HCT116 (cell line): Measurements from ENCODE around the gene SUPT3H. TPM values are rescaled to one million over a fixed set of nuclear protein-coding genes. Genes with fewer than 3 reads are reported as not detected.

ENCODE experiments used
- ATAC-seq: fragments of 200-7000 bp; cut with Tn5 transposase; 2 replicates; pipeline ENCODE4 v1.9.1; 2020; ENCODE audit warnings: mild to moderate bottlenecking, moderate library complexity
- BruUV-seq: library from RNA; stranded (reverse); fragments of 400-500 nt; replicated peaks from 2 replicates; lab custom pipeline; 2021; lab: Mats Ljungman, UMichigan
- CTCF ChIA-PET: fragments of 300-600 bp; sonication (Branson Sonifier 250); formaldehyde crosslinking; loops from one replicate; lab custom pipeline; 2021; ENCODE audit warnings: antibody characterized with exemption; lab: Charles Lee
- POLR2A ChIA-PET: fragments of 300-600, 350-600 bp; sonication (Branson Sonifier 250); formaldehyde crosslinking; loops from one replicate; lab custom pipeline; 2021; ENCODE audit warnings: antibody characterized with exemption; lab: Charles Lee
- RAD21 ChIA-PET, 2 experiments: fragments of 300-600 bp; sonication (Branson Sonifier 250); formaldehyde crosslinking; loops; one replicate each; lab custom pipeline; 2023; ENCODE audit warnings: low total read pairs in 2 of 2; ENCODE audit not compliant: uncharacterized antibody in 2 of 2, unreplicated experiment in 2 of 2, low non-redundant PET in 1 of 2; lab: Charles Lee
- DNase-seq: peaks from one replicate; pipeline ENCODE4 v3.0.0-alpha.2; 2010; ENCODE audit warnings: low read depth, low spot score
- H2AFZ ChIP-seq: fragments of 200-600 bp; shearing (Covaris generic), sonication (generic); 2 replicates; pipeline ENCODE4 v1.6.1; 2017; ENCODE audit warnings: low read depth, mixed run types, mixed read lengths, antibody characterized with exemption, low read length; ENCODE audit not compliant: poor library complexity, severe bottlenecking
- H3K27ac ChIP-seq: 2 replicates; pipeline ENCODE4 v1.5.1; 2012; ENCODE audit warnings: low read depth, low read length
- H3K27me3 ChIP-seq: fragments of 200-600 bp; sonication (generic); 2 replicates; pipeline ENCODE4 v1.6.1; 2016; ENCODE audit warnings: mixed run types, low read length, mixed read lengths; ENCODE audit not compliant: insufficient read depth
- H3K36me3 ChIP-seq, 2 experiments: fragments of 200-500 bp in 1 of 2; fragments of 200-600 bp in 1 of 2; sonication (Bioruptor generic) in 1 of 2; sonication (generic) in 1 of 2; 2 replicates each; pipeline versions ENCODE4 v1.5.1 to v1.6.1; 2014 to 2016; ENCODE audit warnings: low read length in 2 of 2, inconsistent platforms in 1 of 2, mixed read lengths in 1 of 2, mixed run types in 1 of 2; ENCODE audit not compliant: insufficient read depth in 2 of 2, control insufficient read depth in 1 of 2
- H3K4me1 ChIP-seq, 2 experiments: fragments of 200-600 bp in 1 of 2; sonication (generic) in 1 of 2; 2 replicates each; pipeline versions ENCODE4 v1.5.1 to v1.6.1; 2012 to 2017; ENCODE audit warnings: low read length in 2 of 2, inconsistent platforms in 1 of 2, mild to moderate bottlenecking in 1 of 2, mixed read lengths in 1 of 2, mixed run types in 1 of 2, moderate library complexity in 1 of 2; ENCODE audit not compliant: insufficient read depth in 2 of 2, control insufficient read depth in 1 of 2
- H3K4me2 ChIP-seq: fragments of 200-600 bp; sonication (generic); 2 replicates; pipeline ENCODE4 v1.6.1; 2017; ENCODE audit warnings: mixed run types, low read length, mixed read lengths
- H3K4me3 ChIP-seq, 2 experiments: fragments of 200-600 bp in 1 of 2; sonication (generic) in 1 of 2; replicated peaks in 1 of 2; 2 replicates each; pipeline ENCODE4 v1.5.1; 2011 to 2016; ENCODE audit warnings: low read length in 2 of 2, control low read depth in 1 of 2, low read depth in 1 of 2, mild to moderate bottlenecking in 1 of 2, mixed read lengths in 1 of 2, mixed run types in 1 of 2
- H3K79me2 ChIP-seq: fragments of 200-600 bp; sonication (generic); 2 replicates; pipeline ENCODE4 v1.6.1; 2017; ENCODE audit warnings: mild to moderate bottlenecking, mixed run types, low read length, moderate library complexity, mixed read lengths; ENCODE audit not compliant: insufficient read depth
- H3K9ac ChIP-seq: fragments of 200-600 bp; sonication (generic); 2 replicates; pipeline ENCODE4 v1.6.1; 2016; ENCODE audit warnings: low read length, mixed read lengths
- H3K9me2 ChIP-seq: fragments of 200-600 bp; sonication (generic), shearing (Covaris generic); 2 replicates; pipeline ENCODE4 v1.6.1; 2017; ENCODE audit warnings: mixed run types, mild to moderate bottlenecking, moderate library complexity; ENCODE audit not compliant: insufficient read depth
- H3K9me3 ChIP-seq, 2 experiments: fragments of 200-500 bp in 1 of 2; fragments of 200-600 bp in 1 of 2; sonication (Bioruptor generic) in 1 of 2; sonication (generic) in 1 of 2; 2 replicates each; pipeline ENCODE4 v1.6.1; 2014 to 2017; ENCODE audit warnings: low read length in 2 of 2, mixed read lengths in 2 of 2, inconsistent platforms in 1 of 2, low read depth in 1 of 2, mild to moderate bottlenecking in 1 of 2, mixed run types in 1 of 2, moderate library complexity in 1 of 2; ENCODE audit not compliant: control insufficient read depth in 1 of 2, insufficient read depth in 1 of 2
- H4K20me1 ChIP-seq: fragments of 200-600 bp; sonication (generic), shearing (Covaris generic); 2 replicates; pipeline ENCODE4 v1.6.1; 2017; ENCODE audit warnings: mixed run types, mild to moderate bottlenecking, moderate library complexity; ENCODE audit not compliant: insufficient read depth
- EGR1 ChIP-seq: IDR thresholded peaks from 2 replicates; pipeline ENCODE4 v1.6.1; 2012; ENCODE audit warnings: low read depth
- ELF1 ChIP-seq: IDR thresholded peaks from 2 replicates; pipeline ENCODE4 v1.6.1; 2012; ENCODE audit warnings: low read depth, borderline replicate concordance
- EZH2phosphoT487 ChIP-seq: fragments of 200-600 bp; IDR thresholded peaks from 2 replicates; pipeline ENCODE4 v1.6.1; 2018; ENCODE audit warnings: antibody characterized with exemption, borderline replicate concordance
- FOSL1 ChIP-seq: IDR thresholded peaks from 2 replicates; pipeline ENCODE4 v1.6.1; 2012; ENCODE audit warnings: low read depth
- JUND ChIP-seq: IDR thresholded peaks from 2 replicates; pipeline ENCODE4 v1.6.1; 2012
- POLR2A ChIP-seq: IDR thresholded peaks from 2 replicates; pipeline ENCODE4 v1.7.0; 2011; ENCODE audit warnings: borderline replicate concordance; ENCODE audit not compliant: insufficient read depth, insufficient read length; ENCODE audit errors: extremely low read depth
- POLR2AphosphoS5 ChIP-seq: IDR thresholded peaks from 2 replicates; pipeline ENCODE4 v1.6.1; 2011; ENCODE audit warnings: mild to moderate bottlenecking, low read depth, low read length, moderate library complexity
- SIN3A ChIP-seq: IDR thresholded peaks from 2 replicates; pipeline ENCODE4 v1.6.1; 2012; ENCODE audit warnings: low read depth
- SRF ChIP-seq: IDR thresholded peaks from 2 replicates; pipeline ENCODE4 v1.6.1; 2012; ENCODE audit warnings: low read depth
- TCF7L2 ChIP-seq: IDR thresholded peaks from 2 replicates; pipeline ENCODE4 v1.7.0; 2011; ENCODE audit warnings: borderline replicate concordance, inconsistent platforms; ENCODE audit not compliant: insufficient read depth, insufficient read length; ENCODE audit errors: extremely low read depth
- YY1 ChIP-seq: IDR thresholded peaks from 2 replicates; pipeline ENCODE4 v1.6.1; 2011; ENCODE audit warnings: low read length, low read depth, moderate library complexity, mild to moderate bottlenecking; ENCODE audit not compliant: insufficient replicate concordance; ENCODE audit errors: extremely low read depth
- ZFX ChIP-seq: fragments of 450-650 bp; IDR thresholded peaks from 2 replicates; pipeline ENCODE4 v1.6.1; 2017
- intact Hi-C: fragments of 100-400 bp; cut with micrococcal nuclease; formaldehyde crosslinking; loops from 2 replicates; pipeline ENCODE4 v1.10.0; 2022
- total RNA-seq: library from RNA; stranded (reverse); gene quantifications from one replicate; pipeline ENCODE4 v1.2.1, GENCODE V29; 2021; ENCODE audit not compliant: unreplicated experiment
- TF ChIP-seq, protein P1 (sequence below): IDR thresholded peaks from 2 replicates; pipeline ENCODE4 v1.6.1; 2011; ENCODE audit warnings: mild to moderate bottlenecking, low read length, moderate library complexity; ENCODE audit not compliant: insufficient replicate concordance; ENCODE audit errors: extremely low read depth
- TF ChIP-seq, protein P2 (sequence below): IDR thresholded peaks from 2 replicates; pipeline ENCODE4 v1.6.1; 2012

The SUPT3H gene
- total RNA-seq, 1 experiment from 2014 or later, result 7.4 TPM

DNA sequence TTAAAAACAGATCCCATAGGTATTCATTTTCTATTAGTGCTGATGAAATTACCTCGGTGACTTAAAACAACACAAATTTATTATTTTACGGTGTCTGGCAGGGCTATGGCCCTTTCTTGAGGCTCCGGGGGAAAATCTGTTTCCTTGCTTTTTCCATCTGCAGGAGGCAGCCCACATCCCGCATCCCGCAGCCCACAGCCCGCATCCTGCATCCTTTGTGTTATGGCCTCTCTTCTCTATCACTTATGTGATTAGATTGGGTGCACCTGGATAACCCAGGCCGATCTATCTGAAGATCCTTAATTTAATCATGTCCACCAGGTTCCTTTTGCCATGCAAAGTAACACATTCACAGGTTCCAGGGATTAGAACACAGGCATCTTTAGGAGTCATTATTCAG is 582.4 kb downstream of the SUPT3H start:
- CTCF ChIA-PET, result no interaction called here

DNA sequence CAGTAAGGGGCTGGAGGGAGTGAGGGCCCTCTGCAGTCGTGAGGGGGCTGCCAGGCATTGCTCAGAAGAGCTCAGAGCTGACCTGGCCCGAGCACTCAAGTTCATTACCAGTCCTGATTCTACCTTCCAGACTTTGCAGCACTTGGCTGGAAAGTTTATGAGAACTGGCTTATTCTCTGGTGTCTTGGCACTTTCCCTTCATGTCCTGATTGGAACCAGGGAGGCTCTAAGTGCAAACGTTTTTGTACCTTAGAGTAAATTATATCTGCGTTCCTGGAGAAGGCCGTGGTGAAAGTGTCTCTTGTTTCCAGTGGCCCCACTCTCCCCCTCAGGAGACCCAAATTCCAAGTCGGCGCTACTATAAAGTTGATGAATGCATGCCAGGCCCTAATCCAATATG is 587.9 kb downstream of the SUPT3H start:
- Histone ChIP-seq H2AFZ (no peak overlapping the region), H3K9ac (no peak overlapping the region), H3K9me2 (no peaks in the 10 kb centered on the region), H3K27me3 (no peaks in the 10 kb centered on the region), H3K4me1 (no peaks in the 10 kb centered on the region), H3K79me2 (no peaks in the 10 kb centered on the region), H3K9me3 (no peaks in the 10 kb centered on the region), H3K4me3 (no peak overlapping the region), H3K36me3 (no peaks in the 10 kb centered on the region), H3K4me2 (no peak overlapping the region), H4K20me1 (no peaks in the 10 kb centered on the region), H3K27ac (no peak overlapping the region)
- POLR2A ChIA-PET, result interaction anchor here (0.6 kb wide), 1 partner anchor 544 kb away, joined by 4 read pairs; no protein-coding TSS in a partner anchor
- intact Hi-C loops, result no loop called here
- ATAC-seq (no peak), DNase-seq (no peak)
- TF ChIP-seq TCF7L2, result no peak
- TF ChIP-seq JUND, result no peak
- no peak for TF ChIP-seq POLR2AphosphoS5
- TF ChIP-seq POLR2A, result no peak
- no peak for TF ChIP-seq ZFX
- TF ChIP-seq YY1, result no peak
- TF ChIP-seq, protein P1, sequence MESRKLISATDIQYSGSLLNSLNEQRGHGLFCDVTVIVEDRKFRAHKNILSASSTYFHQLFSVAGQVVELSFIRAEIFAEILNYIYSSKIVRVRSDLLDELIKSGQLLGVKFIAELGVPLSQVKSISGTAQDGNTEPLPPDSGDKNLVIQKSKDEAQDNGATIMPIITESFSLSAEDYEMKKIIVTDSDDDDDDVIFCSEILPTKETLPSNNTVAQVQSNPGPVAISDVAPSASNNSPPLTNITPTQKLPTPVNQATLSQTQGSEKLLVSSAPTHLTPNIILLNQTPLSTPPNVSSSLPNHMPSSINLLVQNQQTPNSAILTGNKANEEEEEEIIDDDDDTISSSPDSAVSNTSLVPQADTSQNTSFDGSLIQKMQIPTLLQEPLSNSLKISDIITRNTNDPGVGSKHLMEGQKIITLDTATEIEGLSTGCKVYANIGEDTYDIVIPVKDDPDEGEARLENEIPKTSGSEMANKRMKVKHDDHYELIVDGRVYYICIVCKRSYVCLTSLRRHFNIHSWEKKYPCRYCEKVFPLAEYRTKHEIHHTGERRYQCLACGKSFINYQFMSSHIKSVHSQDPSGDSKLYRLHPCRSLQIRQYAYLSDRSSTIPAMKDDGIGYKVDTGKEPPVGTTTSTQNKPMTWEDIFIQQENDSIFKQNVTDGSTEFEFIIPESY, result no peak
- no peak for TF ChIP-seq EZH2phosphoT487
- no peak for TF ChIP-seq SRF
- no peak for TF ChIP-seq FOSL1
- no peak for TF ChIP-seq ELF1
- TF ChIP-seq EGR1, result no peak
- TF ChIP-seq, protein P2, sequence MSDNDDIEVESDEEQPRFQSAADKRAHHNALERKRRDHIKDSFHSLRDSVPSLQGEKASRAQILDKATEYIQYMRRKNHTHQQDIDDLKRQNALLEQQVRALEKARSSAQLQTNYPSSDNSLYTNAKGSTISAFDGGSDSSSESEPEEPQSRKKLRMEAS, result no peak
- CTCF ChIA-PET, result no interaction called here
- RAD21 ChIA-PET, result no interaction called here
- BruUV-seq, result no TSS peak

More for the DNA sequence above, 582.4 kb downstream of the SUPT3H start:
- no peaks in the 10 kb centered on the region for H3K9me2 ChIP-seq
- no peak overlapping the region for H3K27ac ChIP-seq
- no peak for ATAC-seq
- H4K20me1 ChIP-seq, result no peaks in the 10 kb centered on the region
- no TSS peak for BruUV-seq
- no peaks in the 10 kb centered on the region for H3K9me3 ChIP-seq
- intact Hi-C loops, result no loop called here
- ChIA-PET POLR2A (no interaction called here), RAD21 (no interaction called here)
- H3K4me1 ChIP-seq, result no peaks in the 10 kb centered on the region
- H3K36me3 ChIP-seq, result no peaks in the 10 kb centered on the region
- H3K9ac ChIP-seq, result no peak overlapping the region
- H3K4me3 ChIP-seq, result no peak overlapping the region
- no peaks in the 10 kb centered on the region for H3K79me2 ChIP-seq
- no peak overlapping the region for H3K4me2 ChIP-seq
- no peaks in the 10 kb centered on the region for H3K27me3 ChIP-seq
- no peak overlapping the region for H2AFZ ChIP-seq
- DNase-seq, result no peak
- no peak for TF ChIP-seq SIN3A
- TF ChIP-seq, all 23 proteins: peak for 0
